ENCODE results near the gene PDZD2.

- no peak for TF ChIP-seq ZNF274 (IDR thresholded peaks at IDR 0.05; ENCODE audit: low read depth, low read length)
- TF ChIP-seq SUZ12 (IDR thresholded peaks at IDR 0.05; ENCODE audit: extremely low read depth, insufficient read depth, insufficient read length), result no peak
- no peak for TF ChIP-seq YY1 (IDR thresholded peaks at IDR 0.05; ENCODE audit: insufficient read depth, insufficient read length)
Measured at GRCh38 chr5:32100230-32100629, 461.3 kb downstream of the PDZD2 start.

Data from NT2/D1 (cell line).